ENCODE measurements around the gene TSKU. TPM values are rescaled to one million over a fixed set of nuclear protein-coding genes. Genes with fewer than 3 reads are reported as not detected.

Gene TSKU
- total RNA-seq, 1 donor from 2014 or later, result 7.1 TPM

- H4K20me1 ChIP-seq (ENCODE audit: low read depth), result peaks cover 3% of the 10 kb centered on the region
- H3K4me1 Mint-ChIP-seq, result peaks cover 21% of the 10 kb centered on the region
- no peak overlapping the region for H3K27ac Mint-ChIP-seq
- no peak overlapping the region for H3K4me3 Mint-ChIP-seq
- no peak overlapping the region for H3K9ac ChIP-seq
- H3K27ac ChIP-seq, result no peak overlapping the region
- H3K36me3 Mint-ChIP-seq, result no peaks in the 10 kb centered on the region
- TF ChIP-seq EZH2 (IDR thresholded peaks at IDR 0.05), result no peak
- TF ChIP-seq CTCF (IDR thresholded peaks at IDR 0.05), result no peak
- no peak for TF ChIP-seq EZH2phosphoT487 (IDR thresholded peaks at IDR 0.05)
- no peaks in the 10 kb centered on the region for H3K9me3 ChIP-seq (ENCODE audit: low read depth)
- no peak overlapping the region for H3K4me3 ChIP-seq
- no peak overlapping the region for H3K4me2 ChIP-seq
- H3K79me2 ChIP-seq (ENCODE audit: low read depth), result no peaks in the 10 kb centered on the region
- H3K27me3 ChIP-seq, result no peaks in the 10 kb centered on the region
- peaks cover 9% of the 10 kb centered on the region for H3F3A ChIP-seq (ENCODE audit: low read depth)
- H3K36me3 ChIP-seq, result no peaks in the 10 kb centered on the region
- no peak overlapping the region for H2AFZ ChIP-seq (replicated peaks)
- H3K4me1 ChIP-seq, result peaks cover 13% of the 10 kb centered on the region
- DNase-seq (ENCODE audit: low spot score), result no peak
- H3K27me3 Mint-ChIP-seq (ENCODE audit: insufficient read depth, low read depth), result peaks cover 17% of the 10 kb centered on the region
- H3K9me3 Mint-ChIP-seq, result no peaks in the 10 kb centered on the region
These were observed 43.4 kb upstream of the TSKU start for GRCh38 chr11:76739798-76740197.

- H3K4me3 ChIP-seq, result no peak overlapping the region
- H3K79me2 ChIP-seq (ENCODE audit: low read depth), result no peaks in the 10 kb centered on the region
- no peak for DNase-seq (ENCODE audit: low spot score)
- no peak overlapping the region for H3K9ac ChIP-seq
- H3K4me1 Mint-ChIP-seq, result peaks cover 15% of the 10 kb centered on the region
- no peaks in the 10 kb centered on the region for H3F3A ChIP-seq (ENCODE audit: low read depth)
- H3K4me2 ChIP-seq, result no peak overlapping the region
- H3K4me1 ChIP-seq, result peaks cover 8% of the 10 kb centered on the region
- no peaks in the 10 kb centered on the region for H3K27me3 ChIP-seq
- no peak for TF ChIP-seq CTCF (IDR thresholded peaks at IDR 0.05)
- no peak for TF ChIP-seq EZH2phosphoT487 (IDR thresholded peaks at IDR 0.05)
- TF ChIP-seq EZH2 (IDR thresholded peaks at IDR 0.05), result no peak
- no peak overlapping the region for H3K27ac Mint-ChIP-seq
- no peaks in the 10 kb centered on the region for H3K9me3 ChIP-seq (ENCODE audit: low read depth)
- H3K9me3 Mint-ChIP-seq, result no peaks in the 10 kb centered on the region
- no peaks in the 10 kb centered on the region for H3K36me3 ChIP-seq
- H3K27ac ChIP-seq, result no peak overlapping the region
- no peaks in the 10 kb centered on the region for H4K20me1 ChIP-seq (ENCODE audit: low read depth)
- no peaks in the 10 kb centered on the region for H3K36me3 Mint-ChIP-seq
- H3K27me3 Mint-ChIP-seq (ENCODE audit: insufficient read depth, low read depth), result peaks cover 17% of the 10 kb centered on the region
- no peak overlapping the region for H2AFZ ChIP-seq (replicated peaks)
- no peak overlapping the region for H3K4me3 Mint-ChIP-seq
These were observed 42.4 kb upstream of the TSKU start for GRCh38 chr11:76740772-76741171.

- Histone ChIP-seq H3K4me2 (no peak overlapping the region), H3K27me3 (no peaks in the 10 kb centered on the region), H3K4me3 (no peak overlapping the region), H3K36me3 (no peaks in the 10 kb centered on the region), H4K20me1 (ENCODE audit: low read depth) (no peaks in the 10 kb centered on the region), H3K9me3 (ENCODE audit: low read depth) (no peaks in the 10 kb centered on the region), H3K79me2 (ENCODE audit: low read depth) (no peaks in the 10 kb centered on the region), H2AFZ (replicated peaks) (no peak overlapping the region), H3F3A (ENCODE audit: low read depth) (peaks cover 4% of the 10 kb centered on the region), H3K4me1 (peaks cover 3% of the 10 kb centered on the region), H3K27ac (no peak overlapping the region), H3K9ac (no peak overlapping the region)
- TF ChIP-seq EZH2phosphoT487 (IDR thresholded peaks at IDR 0.05) (no peak), CTCF (IDR thresholded peaks at IDR 0.05) (no peak), EZH2 (IDR thresholded peaks at IDR 0.05) (no peak)
- Mint-ChIP-seq H3K4me1 (peaks cover 7% of the 10 kb centered on the region), H3K9me3 (no peaks in the 10 kb centered on the region), H3K27ac (no peak overlapping the region), H3K4me3 (no peak overlapping the region), H3K27me3 (ENCODE audit: insufficient read depth, low read depth) (peaks cover 19% of the 10 kb centered on the region), H3K36me3 (no peaks in the 10 kb centered on the region)
- DNase-seq (ENCODE audit: low spot score), result no peak
These were observed 40.3 kb upstream of the TSKU start for GRCh38 chr11:76742902-76743301.
